ENCODE results near the gene CDR2L.

- TF ChIP-seq CTCF (IDR thresholded peaks at IDR 0.05; ENCODE audit: low read depth, low read length) (no peak), POLR2A (IDR thresholded peaks at IDR 0.05; ENCODE audit: extremely low read depth, insufficient read length) (no peak)
Measured at GRCh38 chr17:75001915-75002843, 14.7 kb downstream of the CDR2L start.
